ENCODE data around the gene TTLL3.

GRCh38 chr3:9833078-9833477 lies 23.0 kb downstream of the TTLL3 start:
- TF ChIP-seq CTCF (conservative IDR thresholded peaks at IDR 0.05; ENCODE audit: low read depth, low read length) (no peak), EZH2 (IDR thresholded peaks at IDR 0.05; ENCODE audit: low read length, unreplicated experiment) (no peak)

Data from PC-3 (cell line).